GM21619 (cell line): Measurements from ENCODE around the gene SATB1.
"Not testable (repeated sequence)": the region's sequence is repeated elsewhere in the genome, so short reads cannot be mapped to it uniquely, and the experiment has no call there.

ENCODE experiments used
- ATAC-seq: cut with Tn5 transposase; IDR thresholded peaks from one replicate; pipeline ENCODE4 v1.9.1; 2021; ENCODE audit not compliant: unreplicated experiment

Gene SATB1

GRCh38 chr3:18355832-18356231 lies 69.3 kb downstream of the SATB1 start:
- no peak for ATAC-seq

DNA sequence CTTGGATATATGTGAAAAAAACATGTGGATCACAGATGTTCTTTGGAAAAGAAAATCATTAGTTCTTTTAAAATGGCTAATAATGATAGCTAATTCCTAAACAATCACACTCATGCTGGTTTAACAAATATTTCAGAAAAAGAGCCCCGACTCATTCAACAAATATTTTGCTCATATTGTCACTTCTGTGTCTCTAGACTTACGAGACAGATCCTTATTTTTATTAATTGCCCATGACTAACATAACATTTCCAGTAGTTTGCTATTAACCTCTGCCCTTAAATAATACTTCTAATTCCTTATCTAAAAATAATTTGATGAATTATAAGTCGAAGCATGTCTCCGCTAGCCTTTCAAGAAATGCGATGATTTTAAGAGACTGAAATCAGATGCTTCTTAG lies 70.4 kb downstream of the SATB1 start:
- no peak for ATAC-seq

DNA sequence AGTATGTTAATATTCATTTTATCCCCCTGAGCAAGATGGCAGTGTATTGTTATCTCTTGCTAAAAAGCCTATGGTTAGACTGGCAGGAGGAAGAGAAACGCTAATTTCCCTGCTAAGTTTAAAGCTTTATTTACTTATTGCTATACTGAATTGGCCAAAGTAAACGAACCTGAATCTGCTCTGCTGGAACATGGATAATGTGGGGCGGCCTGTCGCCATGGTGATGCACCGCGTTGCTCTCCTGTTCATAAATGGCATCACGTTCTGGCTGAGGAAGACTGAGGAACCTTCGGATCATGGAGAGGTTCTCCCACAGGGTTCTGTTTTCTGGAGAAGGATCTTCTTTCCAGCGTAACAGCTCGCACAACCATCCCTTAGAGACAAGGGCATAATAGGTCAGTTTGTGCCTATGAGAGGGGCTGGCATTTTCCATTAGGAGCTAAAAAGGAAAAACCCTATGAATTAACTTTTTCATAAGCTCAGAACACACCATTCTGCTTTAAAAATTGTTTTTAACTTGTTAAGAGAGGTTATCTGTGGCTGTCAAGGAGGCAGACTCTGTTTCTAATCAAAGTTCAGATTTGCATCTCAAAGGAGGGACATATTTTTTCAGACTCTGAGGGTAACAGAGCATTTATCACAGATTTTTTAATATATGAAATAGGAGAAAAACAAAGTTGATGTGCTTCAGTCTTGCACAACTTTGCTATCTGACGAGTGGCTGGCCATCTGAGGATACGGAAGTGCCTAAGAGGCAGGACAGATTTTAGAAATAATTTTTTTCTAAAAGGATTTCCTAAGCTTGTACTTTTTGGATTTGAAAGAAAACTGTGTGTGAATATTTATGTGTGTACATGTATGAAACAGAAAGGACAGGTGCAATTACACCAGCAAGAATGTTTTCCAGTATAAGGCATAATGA lies 73.1 kb downstream of the SATB1 start:
- ATAC-seq: no peak

DNA sequence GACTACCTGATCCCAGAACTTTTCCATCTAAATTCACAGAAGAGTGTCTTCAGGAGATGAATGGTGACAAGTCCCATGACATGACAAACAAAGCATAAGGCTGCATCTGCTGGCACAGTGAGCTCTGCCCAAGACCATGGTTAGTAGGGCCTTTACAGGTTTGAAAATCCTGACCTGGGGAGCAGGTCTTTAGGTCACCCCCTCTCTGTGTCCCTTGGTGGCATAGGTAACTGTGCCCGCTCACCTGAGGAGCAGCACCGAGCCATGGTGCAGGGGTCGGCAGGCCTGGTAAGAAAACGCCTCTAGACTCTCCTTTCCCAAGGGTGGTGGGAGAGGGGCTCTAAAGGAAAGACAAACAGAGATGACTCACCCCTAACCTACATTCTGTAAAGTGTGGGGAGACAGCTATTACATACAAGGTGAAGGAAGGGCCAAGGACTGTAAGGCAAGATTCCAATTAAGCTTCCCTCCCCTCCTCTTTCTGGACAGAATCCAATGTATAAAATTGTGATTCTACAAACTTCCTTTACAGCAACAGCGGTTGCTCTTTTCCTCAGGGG lies 74.0 kb downstream of the SATB1 start:
- no peak for ATAC-seq

- no peak for ATAC-seq
Measured at GRCh38 chr3:18349197-18349798, 75.8 kb downstream of the SATB1 start.

GRCh38 chr3:18346097-18346496 lies 79.0 kb downstream of the SATB1 start:
- ATAC-seq: no peak

DNA sequence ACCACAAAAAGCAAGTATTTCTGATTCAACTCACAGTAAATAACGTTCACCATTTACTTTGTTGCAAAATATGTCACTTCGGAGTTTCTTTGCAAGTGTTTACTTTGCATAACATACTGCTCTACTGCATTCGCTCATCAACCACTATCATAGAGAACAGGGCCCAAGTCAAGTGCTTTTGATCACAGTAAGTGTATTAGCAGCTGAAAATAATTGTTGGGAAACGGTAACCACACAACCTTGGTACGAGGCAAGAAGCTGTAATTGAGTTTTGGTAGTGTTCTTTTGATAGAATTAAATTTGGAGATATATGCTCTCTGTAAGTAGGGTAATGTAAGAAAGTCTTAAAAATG lies 80.1 kb downstream of the SATB1 start:
- ATAC-seq: no peak

GRCh38 chr3:18344306-18345014 lies 80.7 kb downstream of the SATB1 start:
- no peak for ATAC-seq

- no peak for ATAC-seq
Measured at GRCh38 chr3:18343809-18344208, 81.3 kb downstream of the SATB1 start.

- ATAC-seq: no peak
Measured at GRCh38 chr3:18338827-18339514, 86.2 kb downstream of the SATB1 start.

GRCh38 chr3:18337231-18337630 lies 87.9 kb downstream of the SATB1 start:
- ATAC-seq: no peak

DNA sequence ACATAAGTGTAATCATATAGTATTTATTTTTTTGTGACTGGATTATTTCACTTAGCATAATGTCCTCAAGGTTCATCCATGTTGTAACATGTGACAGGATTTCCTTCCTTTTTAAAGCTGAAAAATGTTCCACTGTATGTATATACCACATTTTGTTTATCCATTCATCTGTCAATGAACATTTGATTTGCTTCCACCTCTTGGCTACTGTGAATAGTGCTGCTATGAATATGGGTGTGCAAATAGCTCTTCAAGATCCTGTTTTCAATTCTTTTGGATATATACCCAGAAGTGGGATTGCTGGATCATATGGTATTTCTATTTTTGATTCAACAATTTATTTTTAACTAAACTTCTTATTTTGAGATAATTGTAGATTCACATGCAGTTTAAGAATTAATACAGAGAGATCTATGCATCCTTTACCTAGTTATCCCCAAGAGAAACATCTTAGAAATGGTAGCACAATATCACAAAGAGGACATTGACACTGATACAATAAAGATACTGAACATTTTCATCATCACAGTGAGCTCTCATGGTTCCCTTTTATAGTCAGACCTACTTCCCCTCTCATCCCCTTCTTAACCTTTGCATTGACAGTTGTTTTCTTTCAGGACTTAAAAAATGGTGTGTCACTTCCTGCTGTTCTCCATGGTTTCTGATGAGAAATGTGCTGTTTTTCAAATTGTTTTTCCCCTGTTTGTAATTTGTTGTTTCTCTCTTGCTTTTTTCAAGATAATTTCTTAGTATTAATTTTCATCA lies 90.1 kb downstream of the SATB1 start:
- no peak for ATAC-seq

DNA sequence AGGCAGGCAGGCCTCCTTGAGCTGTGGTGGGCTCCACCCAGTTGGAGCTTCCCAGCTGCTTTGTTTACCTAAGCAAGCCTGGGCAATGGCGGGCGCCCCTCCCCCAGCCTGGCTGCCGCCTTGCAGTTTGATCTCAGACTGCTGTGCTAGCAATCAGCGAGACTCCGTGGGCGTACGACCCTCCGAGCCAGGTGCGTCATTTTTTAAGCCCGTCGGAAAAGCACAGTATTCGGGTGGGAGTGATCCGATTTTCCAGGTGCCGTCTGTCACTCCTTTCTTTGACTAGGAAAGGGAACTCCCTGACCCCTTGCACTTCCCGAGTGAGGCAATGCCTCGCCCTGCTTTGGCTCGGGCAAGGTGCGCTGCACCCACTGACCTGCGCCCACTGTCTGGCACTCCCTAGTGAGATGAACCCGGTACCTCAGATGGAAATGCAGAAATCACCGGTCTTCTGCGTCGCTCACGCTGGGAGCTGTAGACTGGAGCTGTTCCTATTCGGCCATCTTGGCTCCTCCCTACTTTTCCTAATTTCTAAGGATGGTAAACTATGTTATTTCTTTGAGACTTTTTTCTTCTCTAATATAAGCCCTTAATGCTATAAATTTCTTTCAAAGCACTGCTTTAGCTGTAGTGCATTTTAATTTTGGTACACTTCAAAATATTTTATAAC lies 94.2 kb downstream of the SATB1 start:
- ATAC-seq: not testable (repeated sequence)

DNA sequence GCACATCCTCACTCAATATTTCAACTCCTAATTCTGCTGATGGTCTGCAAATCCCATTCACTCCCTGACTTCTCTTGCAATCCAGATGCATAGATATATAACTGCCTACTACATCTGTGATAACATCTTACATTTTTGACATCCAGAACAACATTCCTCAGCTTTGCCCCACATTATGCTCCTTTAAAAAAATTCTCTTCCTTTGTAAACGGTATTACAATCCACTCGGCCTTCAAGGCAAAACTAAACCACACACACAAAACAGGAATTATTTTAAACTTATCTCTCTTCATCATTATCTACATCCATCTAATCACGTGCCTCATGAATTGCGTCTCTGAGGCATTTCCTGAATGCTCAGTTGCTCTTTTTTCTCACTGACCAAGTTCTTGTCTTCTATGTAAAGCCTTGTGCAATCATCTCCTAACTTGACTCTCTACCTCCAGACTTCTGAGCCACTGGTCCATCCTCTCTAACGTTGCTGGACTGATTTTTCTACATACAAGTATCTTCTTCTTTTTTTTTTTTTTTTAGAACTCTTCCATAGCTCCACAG lies 117.0 kb downstream of the SATB1 start:
- ATAC-seq: no peak

- ATAC-seq: no peak
Measured at GRCh38 chr3:18307529-18307928, 117.6 kb downstream of the SATB1 start.

- ATAC-seq: no peak
Measured at GRCh38 chr3:18302517-18302916, 122.6 kb downstream of the SATB1 start.

DNA sequence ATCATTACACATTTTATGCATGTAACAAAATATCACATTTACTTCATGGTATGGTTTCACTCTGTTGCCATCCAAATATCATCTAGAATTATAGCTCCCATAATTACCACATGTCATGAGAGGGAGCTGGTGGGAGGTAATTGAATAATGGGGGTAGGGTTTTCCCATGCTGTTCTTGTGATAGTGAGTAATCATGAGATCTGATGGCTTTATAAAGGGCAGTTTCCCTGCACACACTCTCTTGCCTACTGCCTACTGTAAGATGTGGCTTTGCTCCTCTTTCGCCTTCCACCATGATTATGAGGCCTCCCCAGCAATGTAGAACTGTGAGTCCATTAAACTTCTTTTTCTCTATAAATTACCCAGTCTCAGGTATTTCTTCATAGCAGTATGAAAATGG lies 123.4 kb downstream of the SATB1 start:
- no peak for ATAC-seq

- no peak for ATAC-seq
Measured at GRCh38 chr3:18300916-18301315, 124.2 kb downstream of the SATB1 start.

- ATAC-seq: no peak
Measured at GRCh38 chr3:18297126-18297525, 128.0 kb downstream of the SATB1 start.
